ENCODE results near the gene C16orf82. TPM values are rescaled to one million over a fixed set of nuclear protein-coding genes. Genes with fewer than 3 reads are reported as not detected.

Gene C16orf82
- total and polyA plus RNA-seq, 9 of the 15 experiments (the other 6 are each of a cell fraction or from before 2014, with no cell fraction given), result not detected

DNA sequence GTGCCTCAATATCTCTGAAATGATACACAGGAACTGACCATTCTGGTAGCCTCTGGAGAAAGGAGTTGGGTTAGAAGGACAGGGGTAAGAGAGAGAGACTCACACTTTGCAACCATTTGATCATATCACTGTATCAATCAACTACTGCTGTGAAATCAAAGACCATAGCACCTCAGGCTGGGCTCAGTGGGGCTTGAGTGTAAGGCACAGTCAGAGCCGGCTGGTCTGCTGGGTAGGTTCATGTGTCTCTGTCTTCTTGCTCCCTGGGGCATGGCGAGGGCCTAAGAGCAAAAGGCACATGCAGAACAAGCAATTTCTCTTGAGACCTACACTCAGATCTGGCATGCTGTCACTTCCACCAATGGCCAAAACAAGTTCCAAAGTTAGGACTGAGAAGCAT lies 46.7 kb upstream of the C16orf82 start:
- no peaks in the 10 kb centered on the region for H3K9me3 ChIP-seq (replicated peaks; ENCODE audit: control insufficient read depth, insufficient read depth, low read depth, low read length)
- TF ChIP-seq SRF (CRISPR knock-in tag; IDR thresholded peaks at IDR 0.05), result no peak
- H3K36me3 ChIP-seq (ENCODE audit: control insufficient read depth, insufficient read depth, low read length), result no peaks in the 10 kb centered on the region
- H3K4me3 ChIP-seq, result no peak overlapping the region
- no peak overlapping the region for H3K27ac ChIP-seq (ENCODE audit: extremely low read depth, low read depth, low read length)
- H2AFZ ChIP-seq (ENCODE audit: low read depth, low read length), result no peak overlapping the region
- no TSS peak for BruUV-seq (replicated peaks)
- no peaks in the 10 kb centered on the region for H3K9me1 ChIP-seq (ENCODE audit: control insufficient read depth, insufficient read depth, low read length)
- H3K9ac ChIP-seq (ENCODE audit: insufficient read depth in 1 of 2, low read depth in 2 of 2, low read length in 2 of 2), result no peak overlapping the region
- H4K20me1 ChIP-seq (replicated peaks; ENCODE audit: control insufficient read depth, insufficient read depth, low read length), result no peaks in the 10 kb centered on the region
- DNase-seq (ENCODE audit: extremely low read depth in 1 of 4, low spot score in 3 of 4) (no peak), FAIRE-seq (no peak), ATAC-seq (no peak)
- H3K4me1 ChIP-seq (replicated peaks in 1 of 2; ENCODE audit: control insufficient read depth in 2 of 2, insufficient read depth in 2 of 2, low read length in 2 of 2), result no peaks in the 10 kb centered on the region
- peaks cover 0 to 14% of the 10 kb centered on the region in 2 experiments; a peak in 3 of 5 replicates for H3K27me3 ChIP-seq (ENCODE audit: control insufficient read depth in 2 of 2, insufficient read depth in 2 of 2, low read length in 2 of 2)
- intact Hi-C loops (cut with micrococcal nuclease) (no loop called here), in situ Hi-C loops (cut with MboI) (no loop called here)
- no peak overlapping the region for H3K4me2 ChIP-seq (ENCODE audit: insufficient read depth, low read length)
- 0% methylated on average over 2 of the region's 2 CpGs for WGBS (ENCODE audit: insufficient coverage, low coverage, missing lambda C conversion rate)
- ChIA-PET CTCF (ENCODE audit: low intra/inter-chr PET ratio) (no interaction called here), POLR2A (no interaction called here)
- H3K79me2 ChIP-seq (ENCODE audit: control insufficient read depth, insufficient read depth, low read length), result no peaks in the 10 kb centered on the region

DNA sequence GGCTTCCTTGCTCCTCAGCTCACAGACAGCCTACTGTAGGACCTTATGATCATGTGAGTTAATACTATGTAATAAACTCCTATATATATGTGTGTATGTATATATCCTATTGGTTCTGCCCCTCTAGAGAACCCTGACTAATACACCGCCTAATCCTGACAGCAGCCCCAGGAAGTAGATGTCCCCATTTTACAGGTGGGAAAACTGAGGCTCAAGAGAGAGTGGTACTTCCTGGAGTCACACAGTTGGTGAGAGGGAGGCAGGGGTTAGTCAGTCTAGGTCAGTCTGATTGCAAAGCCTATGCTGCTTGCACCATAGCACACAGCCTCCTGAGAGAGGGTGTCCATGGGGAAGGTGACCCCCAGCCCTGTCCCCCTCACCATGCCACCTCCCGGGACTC lies 42.7 kb upstream of the C16orf82 start:
- Histone ChIP-seq H3K9me1 (ENCODE audit: control insufficient read depth, insufficient read depth, low read length) (no peaks in the 10 kb centered on the region), H3K27ac (ENCODE audit: extremely low read depth, low read depth, low read length) (no peak overlapping the region), H4K20me1 (replicated peaks; ENCODE audit: control insufficient read depth, insufficient read depth, low read length) (no peaks in the 10 kb centered on the region), H3K9ac (ENCODE audit: insufficient read depth in 1 of 2, low read depth in 2 of 2, low read length in 2 of 2) (no peak overlapping the region), H3K4me2 (ENCODE audit: insufficient read depth, low read length) (no peak overlapping the region), H2AFZ (ENCODE audit: low read depth, low read length) (no peak overlapping the region), H3K36me3 (ENCODE audit: control insufficient read depth, insufficient read depth, low read length) (no peaks in the 10 kb centered on the region), H3K4me3 (no peak overlapping the region), H3K27me3 (ENCODE audit: control insufficient read depth in 2 of 2, insufficient read depth in 2 of 2, low read length in 2 of 2) (peaks cover 0 to 8% of the 10 kb centered on the region in 2 experiments; a peak in 2 of 5 replicates), H3K4me1 (replicated peaks in 1 of 2; ENCODE audit: control insufficient read depth in 2 of 2, insufficient read depth in 2 of 2, low read length in 2 of 2) (no peaks in the 10 kb centered on the region; a peak in 1 of 5 replicates), H3K9me3 (replicated peaks; ENCODE audit: control insufficient read depth, insufficient read depth, low read depth, low read length) (no peaks in the 10 kb centered on the region), H3K79me2 (ENCODE audit: control insufficient read depth, insufficient read depth, low read length) (no peaks in the 10 kb centered on the region)
- POLR2A ChIA-PET, result interaction anchor here (1.3 kb wide), 1 partner anchor 39 kb away, joined by 3 read pairs; no protein-coding TSS in a partner anchor
- in situ Hi-C loops (cut with MboI), result no loop called here
- DNase-seq (ENCODE audit: extremely low read depth in 1 of 4, low spot score in 3 of 4), result no peak
- 36% methylated on average over 2 of the region's 2 CpGs for WGBS (ENCODE audit: insufficient coverage, low coverage, missing lambda C conversion rate)
- CTCF ChIA-PET (ENCODE audit: low intra/inter-chr PET ratio), result no interaction called here
- FAIRE-seq, result no peak
- intact Hi-C loops (cut with micrococcal nuclease), result no loop called here
- no peak for ATAC-seq
- BruUV-seq (replicated peaks), result no TSS peak
- TF ChIP-seq RBM25 (IDR thresholded peaks at IDR 0.05; ENCODE audit: low read depth, low read length, severe bottlenecking) (peak; percentile 52), L3MBTL2 (IDR thresholded peaks at IDR 0.05) (no peak), BACH1 (tag; IDR thresholded peaks at IDR 0.05) (no peak), ZNF584 (CRISPR knock-in tag; IDR thresholded peaks at IDR 0.05; ENCODE audit: low read depth) (no peak), RBFOX2 (IDR thresholded peaks at IDR 0.05; ENCODE audit: low read depth, low read length) (no peak), RCOR1 (IDR thresholded peaks at IDR 0.05; ENCODE audit: borderline replicate concordance in 1 of 2, low read depth in 2 of 2, low read length in 2 of 2) (0 out of 4 replicates have a peak, but pooled peaks of 1 of the 2 experiments have one; percentile 13)
- TF ChIP-seq, protein P1, sequence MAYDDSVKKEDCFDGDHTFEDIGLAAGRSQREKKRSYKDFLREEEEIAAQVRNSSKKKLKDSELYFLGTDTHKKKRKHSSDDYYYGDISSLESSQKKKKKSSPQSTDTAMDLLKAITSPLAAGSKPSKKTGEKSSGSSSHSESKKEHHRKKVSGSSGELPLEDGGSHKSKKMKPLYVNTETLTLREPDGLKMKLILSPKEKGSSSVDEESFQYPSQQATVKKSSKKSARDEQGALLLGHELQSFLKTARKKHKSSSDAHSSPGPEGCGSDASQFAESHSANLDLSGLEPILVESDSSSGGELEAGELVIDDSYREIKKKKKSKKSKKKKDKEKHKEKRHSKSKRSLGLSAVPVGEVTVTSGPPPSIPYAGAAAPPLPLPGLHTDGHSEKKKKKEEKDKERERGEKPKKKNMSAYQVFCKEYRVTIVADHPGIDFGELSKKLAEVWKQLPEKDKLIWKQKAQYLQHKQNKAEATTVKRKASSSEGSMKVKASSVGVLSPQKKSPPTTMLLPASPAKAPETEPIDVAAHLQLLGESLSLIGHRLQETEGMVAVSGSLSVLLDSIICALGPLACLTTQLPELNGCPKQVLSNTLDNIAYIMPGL (CRISPR knock-in tag; IDR thresholded peaks at IDR 0.05), result no peak
